Activated CD8-positive, alpha-beta T cell treated with anti-CD3 and anti-CD28 coated beads, Interleukin-2, amount 10 ng/mL, durations not matched to agents 7 days and 5 days (primary cell): Measurements from ENCODE around the gene FAU. TPM values are rescaled to one million over a fixed set of nuclear protein-coding genes. Genes with fewer than 3 reads are reported as not detected.
"Not testable (repeated sequence)": the region's sequence is repeated elsewhere in the genome, so short reads cannot be mapped to it uniquely, and the experiment has no call there.

Source experiments
- ATAC-seq: fragments of 150-1000 bp; cut with Tn5 transposase; one replicate; pipeline ENCODE4 v1.10.0; 2021; ENCODE audit warnings: moderate library complexity
- CTCF ChIA-PET: fragments of 350-600 bp; sonication (Branson Sonifier 250); formaldehyde crosslinking; loops from one replicate; lab custom pipeline; 2021; ENCODE audit warnings: antibody characterized with exemption; lab: Charles Lee
- POLR2A ChIA-PET: fragments of 350-600 bp; sonication (Branson Sonifier 250); formaldehyde crosslinking; loops from one replicate; lab custom pipeline; 2021; ENCODE audit warnings: antibody characterized with exemption; lab: Charles Lee
- DNase-seq: peaks from one replicate; pipeline ENCODE4 v3.0.0-alpha.2; 2020
- H3K27ac Mint-ChIP-seq: one replicate; pipeline ENCODE4 v1.8.0; 2021; ENCODE audit warnings: mild to moderate bottlenecking, mixed read lengths
- H3K27me3 Mint-ChIP-seq: one replicate; pipeline ENCODE4 v1.8.0; 2021; ENCODE audit warnings: low read depth, mixed read lengths
- H3K36me3 Mint-ChIP-seq: one replicate; pipeline ENCODE4 v1.8.0; 2021; ENCODE audit warnings: low read depth, mixed read lengths
- H3K4me1 Mint-ChIP-seq: one replicate; pipeline ENCODE4 v1.8.0; 2021; ENCODE audit warnings: low read depth, mixed read lengths
- H3K4me3 Mint-ChIP-seq: one replicate; pipeline ENCODE4 v1.8.0; 2021; ENCODE audit warnings: mild to moderate bottlenecking, mixed read lengths
- H3K9me3 Mint-ChIP-seq: one replicate; pipeline ENCODE4 v1.8.0; 2022; ENCODE audit warnings: mixed read lengths; ENCODE audit not compliant: insufficient read depth
- total RNA-seq, 2 experiments: library from RNA; stranded (reverse); gene quantifications; one replicate each; pipeline ENCODE4 v1.2.3, GENCODE V29; 2021

FAU gene
- total RNA-seq, 2 experiments from 2014 or later, result 986 to 1,038 TPM

GRCh38 chr11:65156926-65157325 is 35.0 kb upstream of the FAU start:
- Mint-ChIP-seq H3K27ac (no peak overlapping the region), H3K9me3 (no peaks in the 10 kb centered on the region), H3K27me3 (peaks cover 16% of the 10 kb centered on the region), H3K4me1 (peaks cover 15% of the 10 kb centered on the region), H3K4me3 (no peak overlapping the region), H3K36me3 (no peaks in the 10 kb centered on the region)
- no peak for DNase-seq
- POLR2A ChIA-PET, result no interaction called here
- ATAC-seq, result no peak
- CTCF ChIA-PET, result interaction anchor here (1.5 kb wide), 1 partner anchor 173 kb away, joined by 3 read pairs; no protein-coding TSS in a partner anchor

GRCh38 chr11:65156256-65156655 is 34.3 kb upstream of the FAU start:
- DNase-seq (no peak), ATAC-seq (no peak)
- POLR2A ChIA-PET, result no interaction called here
- H3K9me3 Mint-ChIP-seq, result no peaks in the 10 kb centered on the region
- no peak overlapping the region for H3K27ac Mint-ChIP-seq
- peaks cover 16% of the 10 kb centered on the region for H3K4me1 Mint-ChIP-seq
- peaks cover 18% of the 10 kb centered on the region for H3K27me3 Mint-ChIP-seq
- H3K36me3 Mint-ChIP-seq, result no peaks in the 10 kb centered on the region
- H3K4me3 Mint-ChIP-seq, result no peak overlapping the region
- CTCF ChIA-PET, result interaction anchor here (1.5 kb wide), 1 partner anchor 174 kb away, joined by 3 read pairs; no protein-coding TSS in a partner anchor

GRCh38 chr11:65152122-65152521 is 30.2 kb upstream of the FAU start:
- Mint-ChIP-seq H3K9me3 (no peaks in the 10 kb centered on the region), H3K4me3 (no peak overlapping the region), H3K27ac (no peak overlapping the region), H3K27me3 (peaks cover 22% of the 10 kb centered on the region), H3K36me3 (no peaks in the 10 kb centered on the region), H3K4me1 (peaks cover 12% of the 10 kb centered on the region)
- ChIA-PET POLR2A (interaction anchor here (0.6 to 1.2 kb wide), 2 partner anchors 19 to 110 kb away, joined by 3 read pairs; no protein-coding TSS in a partner anchor), CTCF (interaction anchor here (1.0 kb wide), 1 partner anchor 51 kb away, joined by 3 read pairs; no protein-coding TSS in a partner anchor)
- ATAC-seq (no peak), DNase-seq (no peak)

GRCh38 chr11:65151331-65151899 is 29.5 kb upstream of the FAU start:
- Mint-ChIP-seq H3K27me3 (peaks cover 22% of the 10 kb centered on the region), H3K4me1 (peaks cover 9% of the 10 kb centered on the region), H3K9me3 (no peaks in the 10 kb centered on the region), H3K36me3 (no peaks in the 10 kb centered on the region), H3K4me3 (no peak overlapping the region), H3K27ac (no peak overlapping the region)
- no peak for DNase-seq
- CTCF ChIA-PET, result interaction anchor here (0.6 to 1.0 kb wide), 2 partner anchors 52 to 53 kb away, joined by 3 read pairs; no protein-coding TSS in a partner anchor
- POLR2A ChIA-PET, result interaction anchor here (1.2 kb wide), 1 partner anchor 18 kb away, joined by 3 read pairs; no protein-coding TSS in a partner anchor
- ATAC-seq, result no peak

- Mint-ChIP-seq H3K27ac (no peak overlapping the region), H3K27me3 (peaks cover 23% of the 10 kb centered on the region), H3K4me1 (peaks cover 9% of the 10 kb centered on the region), H3K9me3 (no peaks in the 10 kb centered on the region), H3K4me3 (no peak overlapping the region), H3K36me3 (no peaks in the 10 kb centered on the region)
- ATAC-seq (peak; percentile 36), DNase-seq (no peak)
- CTCF ChIA-PET, result interaction anchor here (0.6 kb wide), 1 partner anchor 53 kb away, joined by 3 read pairs; no protein-coding TSS in a partner anchor
- POLR2A ChIA-PET, result no interaction called here
Observed at GRCh38 chr11:65150509-65151299, 28.8 kb upstream of the FAU start.

GRCh38 chr11:65150131-65150508 is 28.2 kb upstream of the FAU start:
- H3K9me3 Mint-ChIP-seq, DNase-seq, H3K36me3 Mint-ChIP-seq, CTCF ChIA-PET, H3K4me1 Mint-ChIP-seq, POLR2A ChIA-PET, ATAC-seq, H3K4me3 Mint-ChIP-seq, H3K27ac Mint-ChIP-seq: not testable (repeated sequence)
- peaks cover 28% of the 10 kb centered on the region for H3K27me3 Mint-ChIP-seq

- no peak for ATAC-seq
- CTCF ChIA-PET, result no interaction called here
- Mint-ChIP-seq H3K27ac (no peak overlapping the region), H3K9me3 (no peaks in the 10 kb centered on the region), H3K27me3 (peaks cover 31% of the 10 kb centered on the region), H3K4me3 (no peak overlapping the region), H3K4me1 (peaks cover 9% of the 10 kb centered on the region), H3K36me3 (no peaks in the 10 kb centered on the region)
- POLR2A ChIA-PET, result interaction anchor here (1.5 to 2.0 kb wide), 2 partner anchors 13 to 23 kb away, joined by 4 to 6 read pairs; no protein-coding TSS in a partner anchor
- no peak for DNase-seq
Observed at GRCh38 chr11:65148657-65149056, 26.7 kb upstream of the FAU start.

- DNase-seq (no peak), ATAC-seq (no peak)
- no peak overlapping the region for H3K4me3 Mint-ChIP-seq
- no peaks in the 10 kb centered on the region for H3K9me3 Mint-ChIP-seq
- POLR2A ChIA-PET, result interaction anchor here (0.9 to 2.0 kb wide), 3 partner anchors 10 to 24 kb away, joined by 3 to 6 read pairs (median 4); no protein-coding TSS in a partner anchor
- peaks cover 27% of the 10 kb centered on the region for H3K27me3 Mint-ChIP-seq
- peaks cover 9% of the 10 kb centered on the region for H3K4me1 Mint-ChIP-seq
- no peak overlapping the region for H3K27ac Mint-ChIP-seq
- CTCF ChIA-PET, result interaction anchor here (1.3 to 1.7 kb wide), 2 partner anchors 12 to 182 kb away, joined by 5 read pairs; no protein-coding TSS in a partner anchor
- H3K36me3 Mint-ChIP-seq, result no peaks in the 10 kb centered on the region
Observed at GRCh38 chr11:65147352-65148075, 25.6 kb upstream of the FAU start.

- no peaks in the 10 kb centered on the region for H3K4me1 Mint-ChIP-seq
- POLR2A ChIA-PET, result no interaction called here
- H3K27ac Mint-ChIP-seq, result no peak overlapping the region
- no peak overlapping the region for H3K4me3 Mint-ChIP-seq
- no peak for DNase-seq
- no peaks in the 10 kb centered on the region for H3K9me3 Mint-ChIP-seq
- H3K27me3 Mint-ChIP-seq, result peaks cover 19% of the 10 kb centered on the region
- CTCF ChIA-PET, result no interaction called here
- no peaks in the 10 kb centered on the region for H3K36me3 Mint-ChIP-seq
- no peak for ATAC-seq
Observed at GRCh38 chr11:65141896-65142494, 20.1 kb upstream of the FAU start.

- H3K4me3 Mint-ChIP-seq, result peak overlapping the region; percentile 47
- DNase-seq, result no peak
- no peak for ATAC-seq
Observed at GRCh38 chr11:65136515-65137096, 14.7 kb upstream of the FAU start.

More at GRCh38 chr11:65136515-65137096, 14.7 kb upstream of the FAU start:
- H3K27ac Mint-ChIP-seq, result no peak overlapping the region
- peaks cover 20% of the 10 kb centered on the region for H3K36me3 Mint-ChIP-seq
- no peaks in the 10 kb centered on the region for H3K9me3 Mint-ChIP-seq
- H3K4me1 Mint-ChIP-seq, result peaks cover 29% of the 10 kb centered on the region
- H3K27me3 Mint-ChIP-seq, result peaks cover 5% of the 10 kb centered on the region
- POLR2A ChIA-PET, result interaction anchor here (0.6 to 2.3 kb wide), 5 partner anchors 12 to 76 kb away, joined by 3 to 31 read pairs (median 4); partner anchors contain the start of genes CAPN1, FAU and MRPL49
- CTCF ChIA-PET, result interaction anchor here (1.0 to 2.8 kb wide), 8 partner anchors 11 to 193 kb away, joined by 4 to 19 read pairs (median 7); partner anchors contain the start of genes CAPN1, CDC42EP2, TM7SF2 and ZNHIT2
